ENCODE results near the gene BOD1.

BOD1 gene

DNA sequence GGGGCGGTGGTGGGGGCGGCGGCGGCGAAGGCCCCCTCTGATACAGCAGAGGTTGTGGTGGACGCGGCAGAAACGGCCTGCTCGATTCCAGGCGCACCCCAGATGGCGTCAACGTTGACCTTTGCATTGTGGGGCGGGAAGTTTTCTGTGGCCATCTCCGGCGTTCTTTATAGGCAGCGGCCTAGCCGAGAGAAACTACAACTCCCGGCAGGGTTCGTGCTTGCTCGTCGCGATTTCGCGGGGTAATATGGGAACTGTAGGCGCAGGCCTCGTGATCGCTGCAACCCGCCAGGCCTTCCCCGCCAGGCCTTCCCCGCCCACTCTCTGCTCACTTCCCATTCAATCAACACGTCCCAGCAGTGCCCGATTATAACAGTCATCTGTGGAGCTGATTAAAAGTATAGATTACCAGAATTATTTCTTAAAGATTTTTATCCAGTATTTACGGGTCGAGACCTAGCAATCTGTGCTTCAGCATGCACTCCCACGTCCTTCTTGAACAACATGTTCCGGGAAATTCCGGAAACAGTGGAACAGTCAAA lies at the start of gene BOD1:
TSS of gene BOD1 (minus strand) at position 74 of the 542 bp plus-strand sequence. CDS start 214 bp downstream, outside the sequence.
- Histone ChIP-seq H3K4me3 (ENCODE audit: low read depth in 1 of 2, low read length in 2 of 2) (peak within 1 kb of the TSS; percentile 84 to 92), H3K9me3 (ENCODE audit: control insufficient read depth in 1 of 2, low read length in 2 of 2) (no peaks in the 10 kb centered on the region), H3K27ac (ENCODE audit: low read length) (peak within 1 kb of the TSS; percentile 68), H3K27me3 (ENCODE audit: low read depth, low read length) (no peaks in the 10 kb centered on the region), H3K4me1 (ENCODE audit: control insufficient read depth in 1 of 2, insufficient read depth in 2 of 2, low read length in 2 of 2) (peaks cover 10 to 26% of the 10 kb centered on the region in 2 donors), H3K36me3 (ENCODE audit: control insufficient read depth in 1 of 2, insufficient read depth in 2 of 2, low read length in 2 of 2) (peaks cover 13 to 19% of the 10 kb centered on the region in 2 donors)

DNA sequence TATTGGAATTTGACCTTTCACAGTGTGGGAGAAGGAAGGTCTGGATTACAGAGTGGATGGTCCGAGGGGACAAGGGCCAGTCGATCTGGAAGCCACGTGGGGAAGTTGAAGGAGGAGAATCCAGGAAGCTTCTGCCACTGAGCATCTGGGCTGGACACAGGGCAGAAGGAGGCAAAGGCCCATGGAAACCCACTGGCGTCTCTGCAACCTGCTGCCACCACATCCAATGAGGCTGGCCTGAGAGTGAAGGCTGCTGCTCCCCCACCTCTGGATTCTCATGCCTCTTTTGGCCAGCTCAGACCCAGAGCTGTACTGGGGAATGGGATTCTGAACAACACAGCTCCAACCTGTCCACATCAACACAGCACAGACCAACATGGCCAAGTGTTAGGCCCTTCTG lies 48.9 kb upstream of the BOD1 start:
- Histone ChIP-seq H3K4me3 (ENCODE audit: low read depth in 1 of 2, low read length in 2 of 2) (no peak overlapping the region), H3K9me3 (ENCODE audit: control insufficient read depth in 1 of 2, low read length in 2 of 2) (no peaks in the 10 kb centered on the region), H3K4me1 (ENCODE audit: control insufficient read depth in 1 of 2, insufficient read depth in 2 of 2, low read length in 2 of 2) (no peaks in the 10 kb centered on the region), H3K27ac (ENCODE audit: low read length) (no peak overlapping the region), H3K27me3 (ENCODE audit: low read depth, low read length) (no peaks in the 10 kb centered on the region), H3K36me3 (ENCODE audit: control insufficient read depth in 1 of 2, insufficient read depth in 2 of 2, low read length in 2 of 2) (no peaks in the 10 kb centered on the region)

DNA sequence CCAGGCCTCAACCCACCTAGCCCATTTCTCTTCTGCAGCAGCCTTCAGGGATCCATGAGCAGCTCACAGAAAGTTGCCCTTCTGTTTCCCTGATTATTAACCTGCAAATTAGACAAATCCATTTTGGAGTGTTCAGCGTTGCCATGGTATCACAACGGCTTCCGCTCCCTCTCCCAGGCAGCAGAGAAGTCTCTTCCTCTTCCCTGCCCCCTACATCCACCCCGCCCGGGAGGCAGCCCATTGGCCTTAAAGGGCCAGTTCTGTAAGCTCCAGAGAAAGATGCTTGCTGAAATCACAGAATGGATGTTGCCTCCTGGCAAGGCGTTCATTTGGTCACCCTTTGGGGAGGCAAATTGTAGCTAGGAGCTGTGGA lies 47.7 kb upstream of the BOD1 start:
- Histone ChIP-seq H3K27me3 (ENCODE audit: low read depth, low read length) (no peaks in the 10 kb centered on the region), H3K4me3 (ENCODE audit: low read depth in 1 of 2, low read length in 2 of 2) (no peak overlapping the region), H3K9me3 (ENCODE audit: control insufficient read depth in 1 of 2, low read length in 2 of 2) (peaks cover 4 to 8% of the 10 kb centered on the region in 2 donors), H3K4me1 (ENCODE audit: control insufficient read depth in 1 of 2, insufficient read depth in 2 of 2, low read length in 2 of 2) (no peaks in the 10 kb centered on the region), H3K36me3 (ENCODE audit: control insufficient read depth in 1 of 2, insufficient read depth in 2 of 2, low read length in 2 of 2) (no peaks in the 10 kb centered on the region), H3K27ac (ENCODE audit: low read length) (no peak overlapping the region)

DNA sequence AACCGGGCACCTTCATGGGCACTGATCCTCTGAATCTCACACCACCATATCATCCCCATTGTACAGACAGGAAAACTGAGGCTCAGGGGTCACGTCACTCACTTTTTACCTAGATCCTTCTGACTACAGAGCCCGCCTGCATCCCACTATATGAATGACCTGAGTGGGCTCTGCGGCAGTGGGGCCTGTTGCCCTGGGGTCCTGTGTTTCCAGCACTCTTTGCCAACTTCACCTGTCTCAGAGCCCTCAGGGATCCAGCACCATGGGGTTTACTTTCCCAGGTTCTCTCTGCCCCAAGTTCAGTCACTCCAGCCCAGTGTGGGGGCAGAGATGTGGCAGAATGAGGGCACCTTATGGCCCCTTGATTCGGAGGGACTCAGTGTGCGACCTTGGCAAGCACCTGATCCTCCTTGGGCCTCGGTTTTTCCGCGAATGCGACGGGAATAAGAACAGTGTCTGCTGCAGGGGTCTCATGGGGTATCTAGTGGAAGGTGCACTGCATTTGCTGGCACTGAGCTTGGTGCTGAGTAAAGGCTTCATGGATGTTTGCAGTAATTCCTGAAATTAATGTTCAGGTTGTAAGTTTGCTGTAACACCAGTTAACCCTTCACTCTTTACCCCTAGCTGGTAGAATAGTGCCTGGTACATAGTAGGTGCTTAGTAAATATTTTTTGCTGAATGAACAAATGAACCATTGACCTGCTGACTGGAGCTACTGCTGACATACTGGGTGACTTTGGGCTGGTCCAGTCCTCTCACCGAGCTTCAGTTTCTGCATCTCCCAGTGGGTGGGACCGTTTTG lies 47.1 kb upstream of the BOD1 start:
- Histone ChIP-seq H3K27me3 (ENCODE audit: low read depth, low read length) (no peaks in the 10 kb centered on the region), H3K9me3 (ENCODE audit: control insufficient read depth in 1 of 2, low read length in 2 of 2) (peaks cover 6 to 8% of the 10 kb centered on the region in 2 donors), H3K4me3 (ENCODE audit: low read depth in 1 of 2, low read length in 2 of 2) (no peak overlapping the region), H3K36me3 (ENCODE audit: control insufficient read depth in 1 of 2, insufficient read depth in 2 of 2, low read length in 2 of 2) (no peaks in the 10 kb centered on the region), H3K27ac (ENCODE audit: low read length) (no peak overlapping the region), H3K4me1 (ENCODE audit: control insufficient read depth in 1 of 2, insufficient read depth in 2 of 2, low read length in 2 of 2) (no peaks in the 10 kb centered on the region)

DNA sequence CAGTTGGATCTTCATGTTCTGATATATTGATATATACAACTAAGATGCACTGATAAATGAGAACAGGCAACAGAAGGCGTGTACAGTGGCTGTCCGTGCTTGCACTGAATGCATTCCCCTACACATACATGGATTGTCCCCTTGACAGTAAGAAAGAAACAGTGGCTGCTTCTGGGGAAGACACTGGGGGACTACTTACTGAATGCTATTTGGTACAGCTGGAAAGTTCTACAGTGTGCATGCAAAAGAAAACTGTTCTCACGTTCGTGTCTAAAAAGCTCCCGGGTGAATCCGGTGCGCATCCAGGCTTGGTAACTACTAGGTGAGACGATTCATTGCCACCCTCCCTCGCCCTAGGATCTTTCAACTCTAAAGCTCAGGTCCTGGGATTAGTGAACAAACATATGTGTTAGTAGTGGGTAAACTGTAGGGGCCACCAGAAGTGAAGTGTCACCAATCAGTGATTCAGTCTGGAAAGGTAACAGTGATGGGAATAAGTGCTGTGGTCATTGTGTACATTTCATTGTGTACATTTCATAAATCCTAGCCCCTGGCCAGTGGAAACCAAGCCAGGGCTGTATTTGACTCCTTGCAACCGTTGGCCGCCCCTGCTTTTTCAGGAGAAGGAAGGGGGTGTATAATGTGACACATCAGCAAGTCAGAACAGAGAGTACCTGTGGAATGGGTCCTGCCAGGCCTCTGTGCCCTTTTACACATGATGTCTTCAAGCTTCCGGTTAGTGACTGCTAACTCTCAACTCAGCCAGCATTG lies 46.3 kb upstream of the BOD1 start:
- Histone ChIP-seq H3K27ac (ENCODE audit: low read length) (no peak overlapping the region), H3K9me3 (ENCODE audit: control insufficient read depth in 1 of 2, low read length in 2 of 2) (peaks cover 6 to 8% of the 10 kb centered on the region in 2 donors), H3K27me3 (ENCODE audit: low read depth, low read length) (no peaks in the 10 kb centered on the region), H3K36me3 (ENCODE audit: control insufficient read depth in 1 of 2, insufficient read depth in 2 of 2, low read length in 2 of 2) (no peaks in the 10 kb centered on the region), H3K4me1 (ENCODE audit: control insufficient read depth in 1 of 2, insufficient read depth in 2 of 2, low read length in 2 of 2) (no peaks in the 10 kb centered on the region), H3K4me3 (ENCODE audit: low read depth in 1 of 2, low read length in 2 of 2) (no peak overlapping the region)

DNA sequence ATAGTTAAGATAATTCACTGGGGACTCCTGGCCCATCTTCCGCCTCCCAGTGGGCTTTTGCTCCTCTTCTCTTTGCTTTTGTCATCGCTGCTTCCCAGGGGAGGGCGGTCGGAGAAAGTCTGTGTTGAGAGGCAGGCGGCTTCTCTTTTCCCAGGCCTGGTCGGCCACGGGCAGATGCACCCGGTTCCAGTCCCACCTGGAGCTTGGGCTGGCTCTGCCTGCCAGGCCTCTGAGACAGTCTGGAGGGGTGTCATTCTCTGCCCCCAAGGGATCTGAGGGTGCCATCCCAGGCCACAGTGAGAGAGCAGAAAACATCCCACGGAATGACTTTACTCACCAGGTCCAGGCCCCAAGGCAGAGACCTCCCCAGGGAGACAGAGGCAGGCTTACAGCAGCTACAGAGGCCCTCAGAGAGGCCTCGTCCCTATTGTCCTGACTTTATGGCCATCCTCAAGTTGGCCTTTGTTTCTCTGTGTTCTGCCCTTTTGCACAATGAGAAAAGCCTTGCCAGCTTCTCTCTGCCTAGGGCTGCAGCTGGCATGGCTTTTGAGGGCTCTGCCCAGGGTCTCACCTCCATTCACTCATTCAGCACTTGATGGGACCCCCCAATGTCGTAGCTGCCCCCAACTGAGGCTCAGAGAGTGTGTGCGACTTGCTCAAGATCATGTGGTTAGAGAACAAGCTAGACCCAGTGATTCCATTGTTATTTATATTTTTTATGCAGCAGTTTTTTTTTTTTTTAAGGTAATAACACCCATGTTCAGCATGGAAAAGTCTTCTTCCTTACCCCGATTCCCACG lies 44.2 kb upstream of the BOD1 start:
- H3K4me1 ChIP-seq (ENCODE audit: control insufficient read depth in 1 of 2, insufficient read depth in 2 of 2, low read length in 2 of 2): no peaks in the 10 kb centered on the region
- H3K27me3 ChIP-seq (ENCODE audit: low read depth, low read length): no peaks in the 10 kb centered on the region
- H3K27ac ChIP-seq (ENCODE audit: low read length): no peak overlapping the region
- H3K9me3 ChIP-seq (ENCODE audit: control insufficient read depth in 1 of 2, low read length in 2 of 2): peaks cover 6 to 8% of the 10 kb centered on the region in 2 donors
- no peak overlapping the region for H3K4me3 ChIP-seq (ENCODE audit: low read depth in 1 of 2, low read length in 2 of 2)
- no peaks in the 10 kb centered on the region for H3K36me3 ChIP-seq (ENCODE audit: control insufficient read depth in 1 of 2, insufficient read depth in 2 of 2, low read length in 2 of 2)

DNA sequence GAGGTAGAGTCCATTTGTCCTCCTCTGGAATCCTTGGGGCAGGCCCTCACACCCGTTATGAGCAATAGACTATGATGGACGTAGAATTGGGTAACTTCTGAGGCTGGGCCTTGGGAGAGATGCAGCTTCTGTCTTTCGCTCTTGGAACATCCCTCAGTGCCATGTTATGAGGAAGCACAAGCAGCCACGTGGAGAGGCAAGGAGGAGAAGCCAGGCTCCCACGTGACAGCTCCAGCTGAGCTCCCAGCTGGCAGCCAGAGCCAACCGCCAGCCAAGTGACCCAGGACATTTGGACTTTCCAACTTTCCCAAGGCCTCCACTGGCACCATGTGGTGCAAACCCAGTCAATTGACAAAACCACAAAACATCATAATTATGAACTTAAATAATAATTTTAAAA lies 43.0 kb upstream of the BOD1 start:
- H3K4me3 ChIP-seq (ENCODE audit: low read depth in 1 of 2, low read length in 2 of 2): no peak overlapping the region
- no peaks in the 10 kb centered on the region for H3K4me1 ChIP-seq (ENCODE audit: control insufficient read depth in 1 of 2, insufficient read depth in 2 of 2, low read length in 2 of 2)
- no peaks in the 10 kb centered on the region for H3K36me3 ChIP-seq (ENCODE audit: control insufficient read depth in 1 of 2, insufficient read depth in 2 of 2, low read length in 2 of 2)
- no peaks in the 10 kb centered on the region for H3K27me3 ChIP-seq (ENCODE audit: low read depth, low read length)
- H3K27ac ChIP-seq (ENCODE audit: low read length): no peak overlapping the region
- H3K9me3 ChIP-seq (ENCODE audit: control insufficient read depth in 1 of 2, low read length in 2 of 2): peaks cover 6 to 8% of the 10 kb centered on the region in 2 donors

DNA sequence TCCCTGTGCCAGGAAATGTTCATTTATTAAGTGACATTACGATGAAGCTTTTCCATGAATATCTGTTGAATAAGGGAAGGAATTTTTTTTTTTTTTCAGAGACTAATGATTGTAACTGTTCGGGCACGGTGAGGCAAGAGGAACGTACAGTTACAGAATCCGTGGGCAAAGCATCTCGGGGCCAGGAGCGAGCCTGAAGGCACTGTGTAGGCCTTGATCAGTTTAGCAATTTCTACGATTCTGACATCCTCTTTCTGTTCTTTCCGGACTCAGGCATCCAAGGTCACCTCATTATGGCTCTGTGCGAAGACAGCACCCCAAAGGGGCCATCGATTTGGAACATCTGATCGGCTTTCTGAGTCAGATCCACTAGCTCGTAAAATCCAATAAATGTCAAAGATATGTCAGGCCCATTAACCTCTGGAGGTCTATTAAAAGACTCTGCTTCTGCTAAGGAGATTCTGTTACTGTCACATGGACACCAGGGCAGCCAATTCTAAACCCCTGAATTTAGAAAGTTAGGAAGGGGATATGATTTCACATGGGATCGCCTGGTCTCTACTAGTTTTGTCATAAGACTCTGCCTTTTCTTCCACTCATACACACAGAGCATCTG lies 41.4 kb upstream of the BOD1 start:
- H3K4me3 ChIP-seq (ENCODE audit: low read depth in 1 of 2, low read length in 2 of 2): no peak overlapping the region

DNA sequence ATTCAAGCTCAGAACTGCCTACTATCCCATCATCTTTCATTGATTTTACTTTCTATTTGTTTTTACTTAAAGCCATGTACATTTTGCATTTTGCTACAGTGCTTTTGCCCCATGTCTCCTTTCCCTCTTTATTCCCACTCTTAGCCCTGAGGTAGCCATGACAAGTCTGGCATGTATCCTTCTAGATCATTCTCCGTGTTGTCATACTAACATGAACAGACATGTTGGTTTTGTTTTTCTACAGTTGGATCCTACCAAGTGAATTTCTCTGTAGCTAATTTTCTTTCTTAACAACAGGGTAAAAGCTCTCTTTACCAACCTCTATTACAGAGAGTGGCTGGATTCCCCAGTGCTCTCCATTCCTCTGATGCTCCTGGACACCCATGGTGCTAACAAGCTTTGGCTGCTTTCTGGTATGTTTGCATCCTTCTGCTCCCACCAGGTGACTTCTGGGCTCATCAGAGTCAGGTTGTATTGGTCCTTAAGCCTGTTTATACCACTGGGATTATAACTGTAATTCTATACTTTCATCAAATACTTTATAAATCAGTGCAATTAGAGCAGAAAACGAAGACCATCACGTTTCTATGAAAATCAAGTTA lies 38.8 kb upstream of the BOD1 start:
- Histone ChIP-seq H3K27me3 (ENCODE audit: low read depth, low read length) (no peaks in the 10 kb centered on the region), H3K4me3 (ENCODE audit: low read depth in 1 of 2, low read length in 2 of 2) (no peak overlapping the region), H3K27ac (ENCODE audit: low read length) (no peak overlapping the region), H3K4me1 (ENCODE audit: control insufficient read depth in 1 of 2, insufficient read depth in 2 of 2, low read length in 2 of 2) (no peaks in the 10 kb centered on the region), H3K36me3 (ENCODE audit: control insufficient read depth in 1 of 2, insufficient read depth in 2 of 2, low read length in 2 of 2) (no peaks in the 10 kb centered on the region), H3K9me3 (ENCODE audit: control insufficient read depth in 1 of 2, low read length in 2 of 2) (peaks cover 6 to 20% of the 10 kb centered on the region in 2 donors)

More for the DNA sequence above, 41.4 kb upstream of the BOD1 start:
- Histone ChIP-seq H3K4me1 (ENCODE audit: control insufficient read depth in 1 of 2, insufficient read depth in 2 of 2, low read length in 2 of 2) (no peaks in the 10 kb centered on the region), H3K9me3 (ENCODE audit: control insufficient read depth in 1 of 2, low read length in 2 of 2) (peaks cover 6 to 10% of the 10 kb centered on the region in 2 donors), H3K36me3 (ENCODE audit: control insufficient read depth in 1 of 2, insufficient read depth in 2 of 2, low read length in 2 of 2) (no peaks in the 10 kb centered on the region), H3K27ac (ENCODE audit: low read length) (no peak overlapping the region), H3K27me3 (ENCODE audit: low read depth, low read length) (no peaks in the 10 kb centered on the region)

DNA sequence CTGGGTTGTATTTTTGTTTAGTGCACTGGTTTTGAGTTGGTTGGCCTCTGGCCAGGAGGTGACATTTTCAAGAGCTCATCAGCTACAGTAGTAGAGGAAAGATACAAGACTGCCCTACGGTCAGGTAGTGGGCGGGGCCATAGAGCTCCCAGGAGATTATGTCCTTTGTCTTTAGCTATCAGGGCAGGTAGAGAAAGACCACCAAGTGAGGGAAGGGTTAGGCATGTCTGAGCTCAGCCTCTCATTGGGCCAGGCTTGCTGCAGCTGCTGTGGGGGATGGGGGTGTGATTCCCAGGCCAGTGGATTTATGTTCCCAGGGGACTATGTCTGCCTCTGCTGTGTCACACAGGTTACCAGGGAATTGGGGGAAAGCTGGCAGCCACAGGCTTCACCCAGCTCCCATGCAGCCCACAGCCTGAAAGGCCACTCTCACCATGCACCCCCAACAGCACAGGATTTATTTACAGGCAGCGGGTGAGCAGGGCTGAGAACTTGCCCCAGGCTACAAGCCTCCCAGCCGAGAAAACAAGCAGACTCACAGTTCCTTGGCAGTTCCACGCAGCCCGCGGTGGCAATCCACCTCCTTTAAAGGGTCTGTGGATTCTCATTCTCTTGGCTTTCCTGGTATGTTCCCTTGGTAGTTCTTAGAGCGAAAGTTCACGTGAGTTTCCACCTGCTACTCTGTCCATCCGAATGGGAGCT lies 37.5 kb upstream of the BOD1 start:
- H3K9me3 ChIP-seq (ENCODE audit: control insufficient read depth in 1 of 2, low read length in 2 of 2): peaks cover under 1 to 12% of the 10 kb centered on the region in 2 donors
- H3K4me3 ChIP-seq (ENCODE audit: low read depth in 1 of 2, low read length in 2 of 2): no peak overlapping the region
- no peaks in the 10 kb centered on the region for H3K36me3 ChIP-seq (ENCODE audit: control insufficient read depth in 1 of 2, insufficient read depth in 2 of 2, low read length in 2 of 2)
- no peaks in the 10 kb centered on the region for H3K27me3 ChIP-seq (ENCODE audit: low read depth, low read length)
- H3K4me1 ChIP-seq (ENCODE audit: control insufficient read depth in 1 of 2, insufficient read depth in 2 of 2, low read length in 2 of 2): no peaks in the 10 kb centered on the region
- no peak overlapping the region for H3K27ac ChIP-seq (ENCODE audit: low read length)

Data from muscle layer of duodenum (tissue), 2 donors.